Gastrocnemius medialis (tissue), 4 donors: ENCODE data around the gene CENPQ.

Source experiments
- POLR2A ChIP-seq, 2 donors: fragments of 450-650 bp; IDR thresholded peaks; one replicate each; pipeline ENCODE4 v1.6.1; 2017; ENCODE audit warnings: antibody characterized with exemption in 2 of 2, mild to moderate bottlenecking in 2 of 2, moderate library complexity in 2 of 2
- TF ChIP-seq, protein P1 (sequence below), 5 experiments: fragments of 450-650 bp in 3 of 5; fragments of 200-600 bp in 2 of 5; sonication (generic) in 2 of 5; IDR thresholded peaks in 4 of 5; conservative IDR thresholded peaks in 1 of 5; 1 replicate in 4 of 5; 2 replicates in 1 of 5; pipeline ENCODE4 v1.5.1; 2016 to 2019; ENCODE audit warnings: antibody characterized with exemption in 5 of 5, mild to moderate bottlenecking in 3 of 5, moderate library complexity in 3 of 5

DNA sequence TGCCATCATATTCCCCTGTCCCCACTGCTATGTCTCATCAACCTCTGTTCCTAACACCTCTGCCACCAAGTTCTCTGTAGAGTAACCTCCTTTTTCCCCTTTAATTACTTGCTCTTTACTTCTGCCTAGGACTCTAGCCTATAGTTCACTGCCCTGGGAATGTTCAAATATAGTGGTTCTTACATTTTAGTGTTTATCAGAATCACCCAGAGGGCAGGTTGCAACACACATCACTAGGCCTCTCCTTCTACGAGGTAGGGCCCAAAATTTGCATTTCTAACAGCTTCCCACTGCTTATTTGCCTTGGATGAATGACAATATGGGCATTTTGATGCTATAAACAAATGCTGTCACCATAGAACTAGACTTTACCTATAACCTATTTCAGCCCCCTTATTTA is 64.2 kb downstream of the CENPQ start:
- TF ChIP-seq, protein P1, sequence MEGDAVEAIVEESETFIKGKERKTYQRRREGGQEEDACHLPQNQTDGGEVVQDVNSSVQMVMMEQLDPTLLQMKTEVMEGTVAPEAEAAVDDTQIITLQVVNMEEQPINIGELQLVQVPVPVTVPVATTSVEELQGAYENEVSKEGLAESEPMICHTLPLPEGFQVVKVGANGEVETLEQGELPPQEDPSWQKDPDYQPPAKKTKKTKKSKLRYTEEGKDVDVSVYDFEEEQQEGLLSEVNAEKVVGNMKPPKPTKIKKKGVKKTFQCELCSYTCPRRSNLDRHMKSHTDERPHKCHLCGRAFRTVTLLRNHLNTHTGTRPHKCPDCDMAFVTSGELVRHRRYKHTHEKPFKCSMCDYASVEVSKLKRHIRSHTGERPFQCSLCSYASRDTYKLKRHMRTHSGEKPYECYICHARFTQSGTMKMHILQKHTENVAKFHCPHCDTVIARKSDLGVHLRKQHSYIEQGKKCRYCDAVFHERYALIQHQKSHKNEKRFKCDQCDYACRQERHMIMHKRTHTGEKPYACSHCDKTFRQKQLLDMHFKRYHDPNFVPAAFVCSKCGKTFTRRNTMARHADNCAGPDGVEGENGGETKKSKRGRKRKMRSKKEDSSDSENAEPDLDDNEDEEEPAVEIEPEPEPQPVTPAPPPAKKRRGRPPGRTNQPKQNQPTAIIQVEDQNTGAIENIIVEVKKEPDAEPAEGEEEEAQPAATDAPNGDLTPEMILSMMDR (IDR thresholded peaks at IDR 0.05 in 4 of 5, conservative IDR thresholded peaks at IDR 0.05 in 1 of 5): no peak
- TF ChIP-seq POLR2A (IDR thresholded peaks at IDR 0.05): no peak
